GM19372 (cell line): ENCODE results near the gene SNRPB.

ENCODE experiments used
- ATAC-seq: cut with Tn5 transposase; IDR thresholded peaks from one replicate; pipeline ENCODE4 v1.9.1; 2021; ENCODE audit warnings: mild to moderate bottlenecking, low read depth, moderate library complexity; ENCODE audit not compliant: unreplicated experiment

The SNRPB gene

DNA sequence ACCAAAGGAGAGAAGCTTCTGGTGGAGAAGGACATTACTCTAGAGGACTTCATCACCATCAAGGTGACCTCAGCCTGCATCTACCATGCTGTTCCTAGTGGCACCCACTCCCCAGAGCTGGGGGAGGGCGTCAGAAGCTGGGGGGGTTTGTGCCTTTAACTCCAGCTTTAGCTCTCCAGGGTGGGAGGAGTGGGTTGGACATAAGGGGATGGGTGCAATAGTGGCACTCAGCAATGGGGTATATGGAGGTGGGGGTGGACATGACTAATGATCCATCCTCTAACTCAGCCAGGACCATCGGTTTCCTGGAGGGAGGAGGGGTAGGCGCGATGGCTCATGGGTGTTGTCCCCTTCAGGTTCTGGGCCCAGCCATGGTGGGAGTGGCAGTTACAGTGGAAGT lies 40.1 kb downstream of the SNRPB start:
- ATAC-seq = no peak

DNA sequence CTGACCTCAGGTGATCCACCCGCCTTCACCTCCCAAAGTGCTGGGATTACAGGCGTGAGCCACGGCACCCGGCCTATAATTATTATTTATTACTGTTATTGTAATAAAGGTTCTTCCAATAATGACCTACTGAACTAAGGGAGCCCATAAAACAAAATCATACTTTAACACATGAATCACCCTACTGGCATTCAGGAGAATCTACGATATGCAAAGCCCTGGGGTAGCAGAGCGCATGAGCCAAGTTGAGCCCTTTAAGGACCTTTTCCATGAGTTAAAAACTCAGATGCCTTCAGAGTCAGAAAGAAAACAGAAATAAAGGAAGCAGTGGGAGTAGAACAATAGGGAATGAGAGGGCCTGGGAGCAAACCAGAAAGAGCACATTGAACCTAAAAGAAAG lies 41.5 kb downstream of the SNRPB start:
- ATAC-seq = no peak

DNA sequence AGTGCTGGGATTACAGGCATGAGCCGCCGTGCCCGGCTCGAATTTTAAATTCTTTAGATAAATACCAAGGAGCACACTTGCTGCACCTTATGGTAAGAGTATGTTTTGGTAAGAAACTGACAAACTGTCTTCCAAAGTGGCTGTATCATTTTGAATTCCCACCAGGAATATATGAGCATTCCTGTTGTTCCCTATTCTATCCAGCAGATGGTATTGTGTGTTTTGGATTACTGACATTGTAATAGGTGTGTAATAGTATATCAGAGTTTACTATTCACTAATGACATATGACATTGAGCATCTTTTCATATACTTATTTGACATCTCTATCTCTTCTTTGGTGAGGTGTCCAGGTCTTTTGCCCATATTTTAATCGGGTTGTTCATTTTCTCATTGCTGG lies 49.3 kb downstream of the SNRPB start:
- no peak for ATAC-seq

DNA sequence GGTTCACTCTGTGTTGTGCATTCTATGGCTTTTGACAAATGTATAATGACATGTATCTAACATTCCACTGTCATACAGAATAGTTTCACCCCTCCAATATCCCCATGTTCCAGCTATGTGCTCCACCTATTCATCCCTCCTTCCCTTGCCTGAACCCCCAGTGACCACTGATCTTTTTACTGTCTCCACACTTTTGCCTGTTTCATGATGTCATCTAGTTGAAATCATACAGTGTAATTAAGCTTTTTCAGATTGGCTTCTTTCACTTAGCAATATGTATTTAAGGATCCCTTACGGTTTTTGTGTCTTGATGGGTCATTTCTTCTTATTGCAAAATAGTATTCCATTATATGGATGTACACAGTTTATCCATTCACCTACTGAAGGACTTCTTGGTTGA lies 50.1 kb downstream of the SNRPB start:
- ATAC-seq = no peak

DNA sequence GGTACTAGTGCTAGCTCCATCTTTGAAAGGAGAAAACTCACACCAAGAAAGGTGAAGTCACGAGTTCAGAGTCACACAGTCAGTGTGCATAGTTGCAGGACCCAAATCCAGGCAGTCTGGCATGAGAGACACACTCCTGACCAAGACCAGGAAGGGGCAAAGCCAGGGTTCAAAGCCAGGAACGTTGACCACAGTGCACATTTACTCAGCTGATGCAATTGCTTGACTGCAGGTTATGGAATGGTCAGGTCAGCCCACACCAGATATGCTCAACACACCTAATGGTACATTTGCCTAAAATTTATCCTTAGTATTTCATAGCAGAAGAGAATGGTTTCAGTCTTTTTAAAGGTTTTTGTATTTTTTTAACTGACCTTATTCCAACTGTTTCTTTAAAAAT lies 52.2 kb downstream of the SNRPB start:
- no peak for ATAC-seq

DNA sequence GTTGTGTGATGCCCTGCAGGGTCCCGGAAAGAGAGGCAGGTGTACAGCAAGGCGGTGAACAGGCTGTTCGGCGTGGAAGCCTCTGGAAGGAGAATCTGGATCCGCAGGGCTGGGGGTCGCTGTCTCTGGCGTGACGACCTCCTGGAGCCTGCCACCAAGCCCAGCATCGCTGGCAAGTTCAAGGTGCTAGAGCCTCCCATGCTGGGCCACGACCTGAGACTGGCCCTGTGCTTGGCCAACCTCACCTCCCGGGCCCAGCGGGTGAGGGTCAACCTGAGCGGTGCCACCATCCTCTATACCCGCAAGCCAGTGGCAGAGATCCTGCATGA lies 53.4 kb downstream of the SNRPB start:
- no peak for ATAC-seq

DNA sequence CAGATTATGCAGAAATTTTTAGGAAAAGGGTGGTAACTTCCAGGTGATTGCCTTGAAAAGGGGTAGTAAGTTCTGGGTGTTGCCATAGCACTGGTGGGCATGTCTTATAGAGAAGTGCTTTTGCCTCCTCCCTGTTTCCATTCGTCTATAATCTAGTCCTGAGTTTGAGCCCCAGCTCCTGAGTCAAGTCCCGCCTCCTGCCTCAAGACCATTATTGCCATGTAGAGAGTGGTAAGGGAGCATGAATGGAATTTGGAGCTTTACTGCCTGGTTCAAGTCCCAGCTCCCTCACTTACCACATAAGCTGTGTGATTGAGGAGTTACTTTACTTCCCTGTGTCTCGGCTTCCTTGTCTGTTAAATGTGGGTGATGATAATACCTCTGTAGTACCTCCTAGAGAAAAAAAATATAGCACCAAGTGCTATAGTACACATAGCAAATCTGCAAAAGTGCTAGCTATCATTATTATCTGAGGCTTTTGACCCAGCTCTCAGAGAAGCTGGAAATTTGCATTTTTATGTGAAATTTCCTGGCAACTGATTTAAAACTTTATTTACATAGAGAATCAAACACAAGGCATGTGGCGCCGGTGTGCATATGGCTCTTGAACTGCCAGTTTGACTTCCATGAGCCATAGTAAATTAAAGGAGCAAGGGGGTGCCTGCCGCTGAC lies 53.9 kb downstream of the SNRPB start:
- ATAC-seq = no peak
